HG03025 (cell line): ENCODE results near the gene KIFC3.
"Not testable (repeated sequence)": the region's sequence is repeated elsewhere in the genome, so short reads cannot be mapped to it uniquely, and the experiment has no call there.

Experiments
- ATAC-seq: cut with Tn5 transposase; IDR thresholded peaks from one replicate; pipeline ENCODE4 v1.9.1; 2021; ENCODE audit warnings: mild to moderate bottlenecking, moderate library complexity; ENCODE audit not compliant: unreplicated experiment, low FRiP score

The KIFC3 gene

DNA sequence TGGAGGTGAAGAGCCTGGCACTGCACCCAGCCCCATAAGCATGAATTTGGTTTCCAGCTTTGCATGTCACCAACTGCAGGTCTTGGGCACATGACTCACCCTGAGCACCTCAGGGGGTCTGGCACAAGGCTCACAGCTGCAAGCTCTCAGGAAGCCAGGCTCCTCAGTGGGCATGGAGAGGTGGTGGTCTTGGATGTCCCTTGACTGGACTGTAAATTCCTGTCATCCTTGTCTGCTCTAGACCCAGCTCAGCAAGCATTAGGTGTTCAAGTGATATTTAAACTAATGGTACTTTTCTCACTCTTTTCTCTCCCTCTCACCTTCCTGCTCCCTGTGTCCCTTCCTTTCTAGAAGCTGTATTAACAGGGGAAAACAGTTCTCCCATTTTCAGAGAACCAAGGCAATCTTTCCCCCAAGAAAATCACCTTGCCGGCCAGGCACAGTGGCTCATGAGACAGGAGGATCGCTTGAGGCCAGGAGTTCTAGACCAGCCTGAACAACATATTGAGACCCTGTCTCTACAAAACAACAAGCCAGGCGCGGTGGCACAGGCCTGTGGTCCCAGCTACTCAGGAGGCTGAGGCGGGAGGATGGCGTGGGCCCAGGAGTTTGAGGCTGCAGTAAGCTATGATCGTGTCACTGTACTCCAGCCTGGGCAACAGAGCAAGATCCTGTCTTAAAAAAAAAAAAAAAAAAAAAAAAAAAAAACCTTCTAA, 5.1 kb upstream of the KIFC3 start:
- no peak for ATAC-seq

DNA sequence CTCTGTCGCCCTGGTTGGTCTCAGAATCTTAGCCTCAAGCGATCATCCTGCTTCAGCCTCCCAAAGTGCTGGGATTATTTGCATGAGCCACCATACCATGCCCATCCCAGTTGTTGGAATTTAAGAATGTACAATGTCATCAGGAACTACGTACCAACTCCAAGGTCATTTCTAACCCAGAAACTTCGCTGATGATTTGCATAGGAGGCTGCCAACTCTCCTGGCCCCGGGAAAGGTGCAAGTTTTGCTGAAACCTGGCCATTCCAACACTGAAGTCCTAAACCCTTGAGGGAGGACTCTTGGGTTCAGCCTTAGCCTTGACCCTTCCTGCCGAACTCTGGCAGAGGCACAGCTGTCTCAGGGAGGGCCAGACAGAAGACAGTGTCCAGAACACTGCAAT, 2.9 kb upstream of the KIFC3 start:
- no peak for ATAC-seq

DNA sequence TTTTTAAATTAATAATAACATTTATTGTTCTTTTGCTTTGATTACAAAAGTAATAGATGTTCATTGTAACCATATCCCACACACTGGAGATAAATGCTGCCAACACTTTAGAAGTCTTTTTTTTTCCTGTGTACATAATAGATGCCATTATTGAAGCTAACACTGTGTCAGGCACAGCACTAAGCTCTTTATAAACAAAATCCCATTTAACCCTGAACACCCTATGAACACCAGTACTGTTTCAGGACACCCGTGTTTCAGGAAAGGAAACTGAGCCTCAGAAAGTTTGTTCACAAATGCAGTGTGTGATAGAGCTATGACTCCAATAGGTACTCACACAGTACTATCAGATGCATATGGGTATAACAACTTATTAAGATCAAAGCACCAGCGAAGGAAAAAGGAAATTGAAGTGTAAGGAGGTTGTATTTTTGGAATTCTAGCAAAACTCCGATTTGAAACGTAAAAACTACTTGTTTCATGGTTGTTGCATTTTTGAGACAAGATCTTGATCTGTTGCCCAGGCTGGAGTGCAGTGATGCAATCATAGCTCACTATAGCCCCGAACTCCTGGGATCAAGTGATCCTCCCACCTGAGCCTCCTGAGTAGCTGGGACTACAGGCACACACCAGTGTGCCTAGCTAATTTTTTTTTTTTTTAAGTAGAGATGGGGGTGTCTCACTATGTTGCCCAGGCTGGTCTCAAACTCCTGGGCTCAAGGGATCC, 2.0 kb upstream of the KIFC3 start:
- ATAC-seq: no peak

DNA sequence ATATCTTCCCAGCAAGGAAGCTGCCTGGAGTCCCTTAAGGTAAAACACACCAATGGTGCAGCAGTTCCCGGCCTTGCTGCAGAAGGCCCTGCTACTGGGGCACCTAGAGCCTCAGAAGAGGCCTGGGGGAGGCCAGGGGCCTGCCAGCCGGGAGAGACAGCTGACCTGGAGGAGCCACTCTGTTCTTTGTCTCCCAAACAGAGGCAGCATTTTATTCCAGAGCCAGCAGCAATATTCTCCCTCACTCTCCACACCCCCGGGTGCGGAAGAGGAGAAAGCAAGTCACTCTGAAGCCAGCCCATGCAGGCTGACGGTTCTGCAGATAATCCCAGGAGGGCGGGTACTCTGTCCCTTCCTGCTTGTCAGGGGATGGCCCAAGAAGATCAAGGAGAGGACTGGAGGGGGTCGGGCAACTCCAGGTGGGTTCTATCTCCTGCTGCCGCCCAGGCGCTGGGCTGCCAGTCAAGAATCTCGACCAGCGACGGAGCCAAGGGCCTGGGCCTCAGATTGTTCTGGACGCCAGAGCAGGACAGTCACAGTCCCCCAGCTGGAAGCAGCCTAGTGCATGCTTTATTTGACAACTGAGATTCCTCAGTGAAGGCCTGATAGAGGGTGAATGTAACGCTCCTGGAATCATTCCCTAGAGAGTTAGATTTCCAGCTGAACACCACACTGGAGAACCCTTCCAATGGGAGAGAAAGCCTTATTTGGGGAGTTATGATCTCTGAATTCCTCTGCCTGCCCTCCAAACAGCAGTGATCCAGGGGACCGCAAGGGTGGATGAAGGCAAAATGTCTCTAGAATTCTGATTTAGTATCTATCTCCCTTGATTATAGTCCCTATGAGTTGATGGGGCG, 1.1 kb upstream of the KIFC3 start:
- ATAC-seq: no peak

DNA sequence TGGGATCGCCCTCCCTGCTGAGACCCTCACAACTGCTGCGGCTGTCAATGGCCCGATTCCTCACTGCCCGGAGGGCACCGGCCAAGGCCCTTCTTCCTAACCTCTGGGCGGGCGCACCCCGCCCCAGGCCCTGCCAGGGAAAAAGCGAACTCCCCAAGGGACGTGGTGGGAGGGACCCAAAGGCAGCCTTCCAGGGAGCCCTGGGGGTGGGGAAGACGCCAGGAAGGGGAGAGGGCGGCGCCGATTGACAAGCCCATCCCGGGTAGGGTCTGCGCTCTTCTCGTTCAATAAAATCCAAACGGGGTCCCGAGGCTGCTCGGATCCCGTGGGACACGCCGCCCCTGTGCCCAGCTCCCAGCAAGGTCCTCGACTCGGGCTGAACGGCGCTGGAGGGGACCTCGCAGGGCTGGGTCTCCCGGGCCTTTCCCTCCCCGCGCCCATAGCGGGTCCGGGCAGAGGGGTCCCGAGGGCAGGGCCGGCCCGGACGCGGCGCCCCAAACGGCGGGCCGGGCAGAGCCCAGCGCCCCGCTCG, 416 bp downstream of the KIFC3 start:
- no peak for ATAC-seq

DNA sequence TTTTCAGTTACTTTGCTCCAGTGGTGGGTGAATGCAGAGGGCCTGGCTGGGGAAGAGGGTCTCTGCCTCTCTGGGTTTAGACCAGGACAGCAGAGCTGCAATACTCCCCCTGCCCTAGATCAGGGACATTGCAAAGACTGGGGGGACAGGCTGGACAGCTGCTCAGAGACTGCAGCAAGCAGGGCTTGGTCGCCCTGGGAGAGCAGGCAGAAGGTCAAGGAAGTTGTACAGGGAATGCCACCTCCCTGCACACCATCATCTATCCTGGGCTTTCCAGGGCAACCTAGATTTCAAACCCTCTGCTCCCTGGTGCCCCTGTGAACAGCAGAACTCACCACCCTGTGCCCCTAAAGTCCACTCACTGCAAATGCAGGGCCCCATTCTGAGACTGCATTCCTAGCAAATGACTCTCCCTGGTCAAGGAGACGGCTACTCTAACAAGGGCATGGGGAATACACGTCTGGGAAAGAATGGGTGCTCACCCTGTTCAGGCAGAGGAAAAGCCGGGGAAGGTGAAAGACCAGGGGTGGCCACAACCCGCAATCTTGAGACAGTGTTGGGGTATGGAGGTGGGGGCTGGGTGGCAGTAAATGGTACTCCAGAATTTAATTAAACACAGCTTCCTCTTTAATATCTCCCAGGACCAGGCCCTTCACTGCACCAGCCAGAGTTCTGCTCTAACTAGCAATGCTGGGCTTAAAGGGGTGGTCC, 1.0 kb downstream of the KIFC3 start:
- no peak for ATAC-seq

DNA sequence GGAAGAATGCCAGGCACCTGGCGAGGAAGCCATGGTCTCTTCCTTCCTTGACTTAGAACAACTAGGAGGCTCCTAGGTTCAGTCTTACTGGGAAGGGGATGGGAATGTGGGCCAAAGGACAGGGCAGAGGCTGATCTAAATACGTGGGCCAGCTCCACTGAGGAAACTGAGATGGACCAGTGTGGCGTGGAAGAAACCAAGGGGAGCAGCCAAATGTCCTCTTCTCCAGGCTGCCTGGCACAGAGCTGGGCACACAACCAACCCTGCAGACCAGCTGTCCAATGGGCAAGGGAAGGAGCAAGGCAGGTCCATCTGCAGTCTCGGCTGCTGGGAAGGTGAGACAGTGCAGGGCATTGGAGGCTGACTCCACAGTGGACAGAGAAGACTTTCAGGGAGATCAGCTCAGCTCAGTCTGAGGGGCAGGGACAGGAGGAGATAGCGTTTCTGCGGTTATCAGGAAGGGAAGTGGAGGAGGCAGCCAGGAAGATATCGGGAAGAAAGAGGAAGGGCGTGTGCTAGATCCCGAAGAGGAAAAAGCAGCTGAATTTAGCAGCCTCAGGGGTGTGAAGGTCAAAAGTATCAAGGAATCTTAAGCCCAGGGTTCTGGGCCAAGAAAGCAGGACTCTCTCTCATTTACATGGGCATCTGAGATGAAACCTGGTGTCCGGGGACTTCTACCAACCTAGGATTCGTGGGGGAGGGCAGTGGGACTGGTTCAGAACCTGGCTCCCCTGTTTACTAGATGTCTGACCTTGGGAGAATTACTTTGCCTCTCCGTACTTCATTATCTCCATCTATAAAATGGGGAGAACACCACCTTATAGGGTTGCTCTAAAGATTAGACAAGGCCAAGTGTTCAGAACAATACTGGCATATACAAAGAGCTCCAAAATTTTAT, 1.8 kb downstream of the KIFC3 start:
- ATAC-seq: no peak

DNA sequence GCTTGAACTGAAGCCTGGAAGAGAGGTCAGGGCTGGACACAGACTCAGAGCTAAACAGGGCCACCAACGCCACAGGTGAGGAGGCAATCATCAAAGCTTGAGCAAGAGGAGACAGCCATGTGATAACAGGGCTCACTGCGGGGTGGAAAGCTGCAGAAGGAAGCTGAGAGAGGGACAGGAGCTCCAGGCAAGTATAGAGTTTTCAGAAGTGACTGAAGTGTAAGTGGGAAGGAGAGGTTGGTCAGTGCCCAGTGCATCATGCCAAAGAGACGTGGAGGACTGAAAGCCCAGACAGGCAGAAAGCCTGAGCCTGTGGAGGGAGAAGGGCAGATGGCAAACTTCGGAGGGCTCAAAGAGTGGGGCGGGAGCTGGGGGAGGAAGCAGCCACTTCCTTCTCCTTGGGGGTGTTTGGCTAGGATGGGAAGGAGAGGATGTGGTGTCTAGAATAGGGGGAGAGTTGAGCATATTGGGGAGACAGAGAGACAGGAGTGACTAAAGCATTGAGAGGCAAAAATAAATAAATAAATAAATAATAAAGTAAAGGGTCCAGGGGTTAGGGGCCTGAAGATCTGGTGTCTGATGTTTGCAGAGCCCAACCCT, 2.6 kb downstream of the KIFC3 start:
- ATAC-seq: no peak

DNA sequence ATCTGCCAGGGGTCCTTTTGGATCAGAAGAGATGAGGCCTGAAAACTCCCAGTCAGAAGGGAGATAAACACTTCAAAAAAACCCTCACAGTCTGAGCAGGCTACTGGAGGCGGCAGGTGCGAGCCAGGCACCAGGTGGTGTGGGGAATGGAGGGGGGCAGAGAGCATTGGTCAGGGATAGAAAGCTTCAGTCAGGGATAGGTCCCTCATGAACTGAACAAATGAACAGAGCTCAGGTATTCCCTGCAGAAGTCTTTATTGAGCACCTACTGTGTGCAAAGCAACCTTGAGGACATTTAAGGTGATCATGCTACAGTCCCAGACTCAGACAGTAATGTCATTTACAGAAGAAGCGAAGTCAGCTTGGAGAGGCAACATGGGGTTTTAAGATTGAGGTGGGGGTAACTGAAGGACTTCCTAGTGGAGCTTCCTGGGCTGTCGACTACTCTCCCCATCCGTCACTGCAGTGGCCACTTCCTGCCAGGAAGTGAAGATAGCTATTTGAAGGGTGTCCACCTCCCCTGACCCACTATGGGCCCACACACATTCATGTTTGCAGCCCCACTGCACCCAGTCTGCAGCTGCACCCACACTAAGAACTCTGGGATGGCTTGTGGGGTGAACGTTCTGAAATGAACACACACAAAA, 3.2 kb downstream of the KIFC3 start:
- ATAC-seq: no peak

DNA sequence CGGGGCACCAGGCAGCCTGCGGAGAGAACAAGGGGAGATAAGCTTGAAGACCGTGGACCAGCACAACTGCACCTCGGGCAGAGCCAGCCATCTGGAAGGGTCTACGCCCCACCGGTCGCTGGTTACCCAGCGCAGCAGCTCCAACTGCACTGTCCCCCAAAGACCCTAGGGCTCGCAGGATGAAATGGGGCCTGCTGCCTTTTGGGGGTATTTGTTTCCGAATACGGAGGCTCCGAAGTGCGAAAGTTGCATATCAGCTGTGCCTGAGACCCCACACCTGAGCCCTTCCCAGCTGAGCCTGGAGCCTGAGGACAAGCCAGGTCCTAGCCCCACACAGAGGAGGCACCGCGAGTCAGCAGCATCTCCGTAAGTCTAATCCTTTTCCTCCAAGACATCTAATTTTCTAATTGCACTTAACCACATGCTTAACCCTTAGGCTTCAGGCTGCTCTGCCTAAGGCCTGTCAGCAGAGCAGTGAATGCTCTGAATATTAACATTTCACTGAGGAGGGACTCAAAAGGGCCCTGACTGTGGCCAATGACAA, 4.0 kb downstream of the KIFC3 start:
- no peak for ATAC-seq

DNA sequence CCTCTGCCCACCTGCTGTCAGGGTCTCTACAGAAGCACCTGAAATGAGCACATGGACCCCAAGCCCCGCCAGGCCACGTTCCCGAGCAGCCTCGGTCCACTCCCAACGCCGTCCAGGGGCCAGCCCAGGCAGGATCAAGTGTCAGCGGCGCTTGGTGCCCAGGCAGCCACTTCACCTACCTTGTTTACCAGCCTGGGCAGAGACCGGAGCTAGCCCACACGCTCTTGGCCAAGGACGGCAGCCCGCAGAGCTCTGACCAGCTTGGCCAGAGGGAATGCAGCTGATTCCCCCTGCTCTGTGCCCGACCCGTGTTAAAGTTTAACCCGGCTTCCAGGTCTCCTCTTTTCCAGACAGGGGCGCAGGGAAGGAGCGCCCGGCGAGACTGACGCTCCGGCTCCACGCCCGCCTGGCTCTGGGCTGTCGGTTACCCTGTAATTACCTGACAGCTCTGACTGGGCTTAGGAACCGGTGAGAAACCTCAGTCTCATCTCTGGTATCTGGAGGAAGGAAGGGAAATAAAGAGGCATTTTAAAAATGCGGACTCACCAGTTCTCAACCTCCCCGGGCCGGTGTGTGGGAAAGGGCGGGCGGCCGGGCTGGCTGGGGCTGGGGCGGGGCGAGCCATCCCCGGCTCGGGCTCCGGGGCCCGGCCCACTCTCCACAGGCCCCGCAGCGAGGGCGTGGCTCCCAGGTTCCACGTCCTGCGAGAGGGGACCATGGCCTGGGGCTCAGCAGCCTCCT, 4.6 kb downstream of the KIFC3 start:
- ATAC-seq: no peak

DNA sequence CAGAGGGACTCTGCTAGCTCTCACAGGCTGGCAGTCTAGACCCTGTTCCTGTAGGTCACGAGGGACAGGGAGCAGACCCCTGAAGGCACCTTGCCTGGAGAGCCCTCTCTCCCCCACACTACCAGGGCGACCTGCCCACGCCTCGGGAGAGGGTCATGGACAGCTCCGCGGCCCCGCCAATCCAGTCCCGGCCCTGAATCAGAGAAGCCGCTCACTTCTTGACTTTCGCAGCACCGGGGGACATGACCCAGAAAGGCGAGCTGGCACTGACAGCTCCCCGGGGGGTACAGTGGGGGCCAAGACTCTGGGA, 5.1 kb downstream of the KIFC3 start:
- ATAC-seq: no peak

DNA sequence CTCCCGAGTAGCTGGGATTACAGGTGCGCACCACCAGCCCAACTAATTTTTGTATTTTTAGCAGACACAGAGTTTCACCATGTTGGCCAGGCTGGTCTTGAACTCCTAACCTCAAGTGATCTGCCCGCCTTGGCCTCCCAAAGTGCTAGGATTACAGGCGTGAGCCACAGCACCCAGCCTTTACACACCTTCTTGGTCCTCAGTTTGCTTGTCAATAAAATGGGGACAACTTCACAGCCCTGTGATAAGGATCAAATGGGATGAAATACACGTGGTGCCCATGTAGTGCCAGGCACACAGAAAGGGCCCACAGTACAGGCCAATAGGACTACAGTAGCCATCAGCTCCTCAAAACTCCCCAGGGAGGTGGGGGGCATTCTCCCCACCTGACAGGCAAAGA, 6.3 kb downstream of the KIFC3 start:
- ATAC-seq: not testable (repeated sequence)

DNA sequence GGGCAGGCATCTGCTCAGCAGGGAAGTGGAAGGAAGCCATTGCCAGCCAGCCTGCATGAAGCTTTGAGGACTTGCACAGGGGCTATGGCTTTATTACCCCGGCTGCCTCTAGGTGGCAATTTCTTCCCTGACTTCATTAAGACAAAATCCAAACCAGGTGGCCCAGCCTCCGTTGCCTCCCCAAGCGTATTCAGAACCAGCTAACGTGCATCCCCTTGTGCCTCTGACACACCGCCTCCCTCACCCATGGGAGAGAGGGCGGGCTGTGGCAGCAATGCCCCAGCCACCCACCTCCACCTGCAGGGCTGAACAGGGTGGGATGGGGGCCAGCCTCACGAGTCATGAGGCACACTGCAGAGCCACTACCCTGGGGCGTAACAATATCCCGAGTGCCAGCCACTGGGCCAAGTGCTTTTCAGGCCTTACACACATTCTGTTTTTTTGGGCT, 6.8 kb downstream of the KIFC3 start:
- no peak for ATAC-seq

DNA sequence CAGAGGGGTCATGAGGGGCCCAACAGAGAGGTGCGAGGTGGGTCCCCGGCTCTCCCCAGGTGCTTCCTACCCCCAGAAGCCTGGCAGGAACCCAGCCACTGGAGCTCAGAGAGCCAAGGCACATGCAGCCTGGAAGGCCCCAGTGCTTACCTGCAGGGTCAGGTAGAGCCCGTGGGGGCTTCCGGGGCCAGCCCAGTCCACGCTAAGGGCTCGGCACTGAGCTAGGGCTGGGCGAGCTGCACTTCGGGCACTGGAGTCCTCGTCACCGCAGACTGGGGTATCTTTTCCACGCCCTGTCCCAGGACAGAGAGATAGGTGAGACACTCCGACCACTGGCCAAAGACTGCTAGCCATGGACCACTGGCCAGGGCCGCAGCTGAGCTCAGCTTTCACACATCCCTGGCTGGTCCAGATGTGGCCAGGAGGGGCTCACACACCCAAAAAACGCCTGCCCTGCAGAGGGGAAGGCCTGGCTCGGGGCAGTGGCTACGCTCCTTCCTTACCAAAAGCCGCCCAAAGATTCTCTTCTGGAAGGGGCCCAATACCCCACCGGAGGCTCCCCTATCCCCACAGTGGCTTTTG, 7.4 kb downstream of the KIFC3 start:
- no peak for ATAC-seq

DNA sequence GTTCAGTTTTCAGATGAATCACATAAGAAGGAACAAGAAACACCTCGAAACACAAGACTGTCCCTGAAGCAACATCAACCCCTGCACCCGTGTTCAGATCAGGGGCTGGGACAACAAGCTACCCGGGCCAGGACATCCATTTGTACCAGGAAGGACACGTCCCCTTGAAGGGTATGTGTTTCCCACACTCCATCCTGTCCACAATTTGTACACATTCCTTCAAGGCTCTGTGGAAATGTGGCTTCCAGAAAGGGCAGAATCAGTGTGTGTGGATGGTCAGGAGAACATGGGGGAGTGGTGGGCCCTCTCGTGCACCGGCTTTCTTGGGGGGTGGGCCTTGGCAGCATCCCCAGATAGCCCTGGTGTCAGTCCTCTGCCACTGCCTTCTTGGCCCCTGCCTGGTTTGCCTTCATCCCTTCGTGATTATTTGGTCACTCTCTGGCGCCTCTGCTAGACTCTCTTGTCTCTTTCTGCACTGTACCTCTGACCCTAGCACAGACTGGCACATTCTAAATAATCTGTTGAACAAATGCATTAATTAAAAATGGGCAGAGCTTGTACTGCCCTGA, 10.3 kb downstream of the KIFC3 start:
- ATAC-seq: no peak
